Skeletal muscle tissue (tissue), 4 donors: ENCODE data around the gene EIF5B. TPM values are rescaled to one million over a fixed set of nuclear protein-coding genes. Genes with fewer than 3 reads are reported as not detected.
"Not testable (repeated sequence)": the region's sequence is repeated elsewhere in the genome, so short reads cannot be mapped to it uniquely, and the experiment has no call there.

Source experiments
- H3K27ac ChIP-seq: one replicate; pipeline ENCODE4 v1.7.0; 2013; ENCODE audit warnings: mild to moderate bottlenecking, low read depth, low read length, inconsistent platforms
- H3K27me3 ChIP-seq, 3 donors: one replicate each; pipeline ENCODE4 v1.7.0; 2013; ENCODE audit warnings: low read length in 3 of 3; ENCODE audit not compliant: control insufficient read depth in 3 of 3, insufficient read depth in 3 of 3
- H3K36me3 ChIP-seq, 3 donors: one replicate each; pipeline ENCODE4 v1.7.0; 2013; ENCODE audit warnings: low read length in 3 of 3; ENCODE audit not compliant: control insufficient read depth in 3 of 3, insufficient read depth in 3 of 3
- H3K4me1 ChIP-seq, 3 donors: one replicate each; pipeline ENCODE4 v1.7.0; 2013; ENCODE audit warnings: low read length in 3 of 3, mild to moderate bottlenecking in 3 of 3; ENCODE audit not compliant: control insufficient read depth in 3 of 3, insufficient read depth in 3 of 3
- H3K4me3 ChIP-seq, 3 donors: one replicate each; pipeline ENCODE4 v1.7.0; 2013; ENCODE audit warnings: low read length in 3 of 3
- H3K9ac ChIP-seq, 3 donors: one replicate each; pipeline ENCODE4 v1.7.0; 2013; ENCODE audit warnings: low read length in 3 of 3, mild to moderate bottlenecking in 3 of 3, moderate library complexity in 2 of 3, low read depth in 1 of 3
- H3K9me3 ChIP-seq, 3 donors: one replicate each; pipeline ENCODE4 v1.7.0; 2013; ENCODE audit warnings: low read length in 3 of 3; ENCODE audit not compliant: control insufficient read depth in 3 of 3
- total RNA-seq: library from RNA; depleted of rRNA; stranded (reverse); fragments of >200 nt; gene quantifications from one replicate; pipeline ENCODE4 v1.2.3, GENCODE V29; 2014
- donor health status: Osteomylitis.

The EIF5B gene
- total RNA-seq, 1 donor from 2014 or later = 11.0 TPM

DNA sequence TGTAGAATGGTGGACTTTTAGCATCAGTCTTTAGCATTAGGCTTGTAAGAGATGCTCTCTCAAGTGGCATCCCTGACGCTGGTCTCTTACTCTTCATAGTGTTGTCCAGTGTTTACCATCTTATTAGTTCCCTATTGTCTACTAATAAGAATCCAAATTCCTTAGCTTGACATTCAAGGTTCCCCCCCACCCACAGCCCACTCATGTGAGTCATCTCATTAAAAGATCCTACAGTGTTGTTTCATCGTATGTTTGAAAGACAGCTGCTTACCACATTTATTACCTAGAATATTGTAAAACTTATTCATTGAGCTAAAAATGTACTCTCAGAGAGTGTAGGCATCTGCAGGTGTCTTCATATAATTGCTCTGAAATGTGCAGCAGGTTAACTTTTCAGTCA is 28.5 kb downstream of the EIF5B start:
- Histone ChIP-seq H3K9me3 (no peaks in the 10 kb centered on the region), H3K9ac (no peak overlapping the region), H3K27me3 (no peaks in the 10 kb centered on the region), H3K27ac (no peak overlapping the region), H3K4me1 (no peaks in the 10 kb centered on the region), H3K36me3 (peaks cover 15 to 72% (median 59%) of the 10 kb centered on the region in 3 donors), H3K4me3 (no peak overlapping the region)

GRCh38 chr2:99368854-99369253 is 31.7 kb downstream of the EIF5B start:
- H3K27ac ChIP-seq, H3K9ac ChIP-seq, H3K4me1 ChIP-seq, H3K27me3 ChIP-seq, H3K4me3 ChIP-seq, H3K9me3 ChIP-seq: not testable (repeated sequence)
- H3K36me3 ChIP-seq = peaks cover 17 to 68% (median 67%) of the 10 kb centered on the region in 3 donors

DNA sequence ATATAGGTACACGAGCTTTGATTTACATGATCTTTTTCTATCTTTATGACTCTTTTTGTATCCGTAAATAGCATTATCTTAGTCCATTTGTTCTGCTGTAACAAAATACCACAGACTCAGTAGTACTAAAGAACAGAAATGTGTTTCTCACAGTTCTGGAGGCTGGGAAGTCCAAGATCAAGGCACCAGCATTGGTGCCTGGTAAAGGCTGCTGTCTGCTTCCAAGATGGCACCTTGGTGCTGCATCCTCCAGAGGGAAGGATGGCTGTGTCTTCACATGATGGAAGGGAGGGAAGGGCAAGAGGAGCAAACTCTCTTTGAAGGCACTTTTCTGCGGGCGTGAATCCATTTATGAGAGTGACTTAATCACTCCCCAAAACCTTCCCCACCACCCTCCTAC is 36.0 kb downstream of the EIF5B start:
- Histone ChIP-seq H3K4me1 (no peaks in the 10 kb centered on the region), H3K9me3 (no peaks in the 10 kb centered on the region), H3K9ac (no peak overlapping the region), H3K27me3 (no peaks in the 10 kb centered on the region), H3K4me3 (no peak overlapping the region), H3K36me3 (peaks cover 13 to 50% (median 41%) of the 10 kb centered on the region in 3 donors), H3K27ac (no peak overlapping the region)

GRCh38 chr2:99374747-99375146 is 37.6 kb downstream of the EIF5B start:
- Histone ChIP-seq H3K4me1 (no peaks in the 10 kb centered on the region), H3K9me3 (no peaks in the 10 kb centered on the region), H3K4me3 (no peak overlapping the region), H3K36me3 (peaks cover 15 to 53% (median 41%) of the 10 kb centered on the region in 3 donors), H3K9ac (no peak overlapping the region), H3K27me3 (no peaks in the 10 kb centered on the region), H3K27ac (no peak overlapping the region)

DNA sequence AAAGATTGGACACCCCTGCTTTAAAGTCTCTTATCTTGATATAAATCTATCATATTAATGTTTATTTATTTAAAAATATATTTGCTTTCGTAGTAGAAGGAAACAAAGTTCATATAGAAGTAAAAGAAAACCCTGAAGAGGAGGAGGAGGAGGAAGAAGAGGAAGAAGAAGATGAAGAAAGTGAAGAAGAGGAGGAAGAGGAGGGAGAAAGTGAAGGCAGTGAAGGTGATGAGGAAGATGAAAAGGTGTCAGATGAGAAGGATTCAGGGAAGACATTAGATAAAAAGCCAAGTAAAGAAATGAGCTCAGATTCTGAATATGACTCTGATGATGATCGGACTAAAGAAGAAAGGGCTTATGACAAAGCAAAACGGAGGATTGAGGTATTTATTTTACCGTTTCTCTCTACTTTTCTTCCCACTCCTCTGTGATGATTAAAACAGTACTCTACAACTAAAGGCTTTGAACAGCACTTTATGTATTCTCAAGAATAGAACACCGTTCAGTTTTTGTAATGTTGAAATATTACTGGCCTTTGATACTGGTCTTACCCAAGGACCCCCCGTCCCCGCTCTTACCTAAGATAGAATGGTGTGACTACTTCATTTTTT is 39.2 kb downstream of the EIF5B start:
- no peak overlapping the region for H3K4me3 ChIP-seq
- no peak overlapping the region for H3K9ac ChIP-seq
- no peak overlapping the region for H3K27ac ChIP-seq
- H3K36me3 ChIP-seq = peaks cover 16 to 57% (median 42%) of the 10 kb centered on the region in 3 donors
- no peaks in the 10 kb centered on the region for H3K9me3 ChIP-seq
- H3K27me3 ChIP-seq = no peaks in the 10 kb centered on the region
- H3K4me1 ChIP-seq = no peaks in the 10 kb centered on the region

DNA sequence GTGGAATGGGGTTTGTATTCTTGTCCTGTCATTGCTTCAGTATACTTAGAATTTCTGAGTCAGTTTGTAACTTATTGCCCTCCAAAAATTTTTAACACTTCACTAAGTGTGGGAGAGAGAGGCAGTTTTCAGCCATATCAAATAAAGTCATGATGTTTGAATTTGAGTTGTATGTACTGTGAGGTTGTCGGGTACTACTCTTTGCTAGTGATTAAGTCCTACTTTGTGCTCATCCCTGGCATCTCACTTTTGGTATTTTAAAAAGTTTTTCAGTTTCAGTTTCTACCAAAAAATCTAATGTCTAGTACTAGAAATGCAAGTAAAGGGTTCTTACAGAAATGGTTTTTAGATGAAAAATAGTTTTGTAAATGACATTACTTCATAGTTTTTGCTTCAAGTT is 40.7 kb downstream of the EIF5B start:
- Histone ChIP-seq H3K4me1 (no peaks in the 10 kb centered on the region), H3K27ac (no peak overlapping the region), H3K36me3 (peaks cover 14 to 61% (median 34%) of the 10 kb centered on the region in 3 donors), H3K27me3 (no peaks in the 10 kb centered on the region), H3K9me3 (no peaks in the 10 kb centered on the region), H3K4me3 (no peak overlapping the region), H3K9ac (no peak overlapping the region)

- H3K27me3 ChIP-seq = no peaks in the 10 kb centered on the region
- no peaks in the 10 kb centered on the region for H3K9me3 ChIP-seq
- H3K9ac ChIP-seq = no peak overlapping the region
- no peak overlapping the region for H3K4me3 ChIP-seq
- peaks cover 4 to 63% (median 36%) of the 10 kb centered on the region in 3 donors for H3K36me3 ChIP-seq
- no peaks in the 10 kb centered on the region for H3K4me1 ChIP-seq
- no peak overlapping the region for H3K27ac ChIP-seq
Measured at GRCh38 chr2:99380376-99381010, 43.3 kb downstream of the EIF5B start.

DNA sequence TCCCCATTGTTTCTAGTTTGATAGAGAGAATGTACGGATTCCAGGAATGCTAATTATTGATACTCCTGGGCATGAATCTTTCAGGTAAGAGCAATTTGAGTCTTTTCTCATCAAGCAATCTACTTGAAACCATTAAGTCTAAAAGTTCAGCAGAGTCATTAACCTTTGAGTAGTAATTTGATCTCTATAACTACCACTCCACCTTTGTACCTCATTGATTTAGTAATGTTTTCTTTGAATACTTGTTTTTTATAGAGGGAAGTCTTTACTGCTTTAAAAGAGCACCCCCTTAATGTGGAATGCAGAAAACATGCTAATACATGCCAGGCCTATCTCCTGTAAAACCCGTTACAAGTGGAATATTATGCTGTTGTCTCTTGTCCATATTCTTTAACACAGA is 45.0 kb downstream of the EIF5B start:
- Histone ChIP-seq H3K27ac (no peak overlapping the region), H3K9me3 (no peaks in the 10 kb centered on the region), H3K4me3 (no peak overlapping the region), H3K4me1 (no peaks in the 10 kb centered on the region), H3K27me3 (no peaks in the 10 kb centered on the region), H3K36me3 (peaks cover 4 to 57% (median 36%) of the 10 kb centered on the region in 3 donors), H3K9ac (no peak overlapping the region)

DNA sequence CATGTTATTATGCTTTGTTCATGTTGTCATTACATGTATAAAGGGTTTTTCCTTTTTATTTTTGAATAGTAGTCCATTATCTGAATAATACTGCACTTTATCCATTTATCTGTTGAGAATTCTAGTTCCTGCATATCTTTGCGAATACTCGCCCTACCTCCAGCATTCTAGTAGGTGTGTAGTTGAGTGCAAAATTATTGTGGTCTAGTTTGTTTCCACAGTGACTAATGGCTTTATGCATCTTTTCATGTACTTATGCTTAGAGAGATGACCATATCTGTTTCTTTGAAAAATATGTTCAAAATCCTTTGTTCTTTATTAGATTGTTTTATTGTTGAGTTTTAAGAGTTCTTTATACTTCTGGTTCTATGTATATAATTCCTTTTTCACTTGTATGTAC is 48.8 kb downstream of the EIF5B start:
- H3K27me3 ChIP-seq = no peaks in the 10 kb centered on the region
- peaks cover 0 to 36% (median 23%) of the 10 kb centered on the region in 3 donors for H3K36me3 ChIP-seq
- H3K4me3 ChIP-seq = no peak overlapping the region
- H3K4me1 ChIP-seq = no peaks in the 10 kb centered on the region
- no peak overlapping the region for H3K27ac ChIP-seq
- no peak overlapping the region for H3K9ac ChIP-seq
- H3K9me3 ChIP-seq = no peaks in the 10 kb centered on the region

GRCh38 chr2:99388892-99389291 is 51.7 kb downstream of the EIF5B start:
- Histone ChIP-seq H3K9ac (no peak overlapping the region), H3K27ac (peak overlapping the region; percentile 39), H3K4me3 (no peak overlapping the region), H3K4me1 (no peaks in the 10 kb centered on the region), H3K36me3 (peaks cover under 1 to 28% (median 28%) of the 10 kb centered on the region in 3 donors), H3K27me3 (no peaks in the 10 kb centered on the region), H3K9me3 (no peaks in the 10 kb centered on the region)
